NAMALWA (cell line): ENCODE results near the gene APEX1.
"Not testable (repeated sequence)": the region's sequence is repeated elsewhere in the genome, so short reads cannot be mapped to it uniquely, and the experiment has no call there.

Experiments used
- DNase-seq: peaks from one replicate; pipeline ENCODE4 v3.0.0-alpha.2; 2015; ENCODE audit warnings: low spot score

The APEX1 gene

DNA sequence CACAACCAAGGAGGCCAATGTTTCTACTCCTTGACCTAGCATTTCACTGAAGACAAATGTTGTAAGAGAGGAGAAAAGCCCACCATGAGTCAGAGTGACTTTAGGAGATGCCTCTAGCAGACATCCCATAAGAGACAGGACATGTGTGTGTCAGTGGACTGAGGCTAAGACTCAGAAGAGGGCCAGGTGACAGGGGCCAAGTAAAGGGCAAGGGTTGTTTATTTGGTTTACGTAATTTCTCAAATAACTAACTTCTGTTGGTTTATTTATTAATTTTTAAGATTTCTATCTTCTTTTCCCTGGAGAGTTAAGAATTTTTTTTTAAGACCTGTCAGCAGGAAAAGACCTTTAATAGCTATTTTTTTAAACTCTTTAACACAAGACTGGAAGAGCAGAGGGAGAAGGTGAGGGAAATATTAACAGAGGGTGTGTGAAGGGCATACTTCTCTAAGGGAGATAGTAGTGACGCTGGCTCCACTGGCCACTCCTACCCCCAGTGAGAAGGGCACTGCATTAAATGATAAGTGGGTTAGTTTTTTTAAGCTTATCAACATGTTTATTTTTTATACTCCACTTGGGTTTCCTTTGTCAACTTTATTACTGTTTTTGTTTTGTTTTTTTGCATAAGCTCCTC, 17.6 kb downstream of the APEX1 start:
- DNase-seq, result no peak

- DNase-seq, result no peak
Observed at GRCh38 chr14:20476776-20477175, 21.8 kb downstream of the APEX1 start.

DNA sequence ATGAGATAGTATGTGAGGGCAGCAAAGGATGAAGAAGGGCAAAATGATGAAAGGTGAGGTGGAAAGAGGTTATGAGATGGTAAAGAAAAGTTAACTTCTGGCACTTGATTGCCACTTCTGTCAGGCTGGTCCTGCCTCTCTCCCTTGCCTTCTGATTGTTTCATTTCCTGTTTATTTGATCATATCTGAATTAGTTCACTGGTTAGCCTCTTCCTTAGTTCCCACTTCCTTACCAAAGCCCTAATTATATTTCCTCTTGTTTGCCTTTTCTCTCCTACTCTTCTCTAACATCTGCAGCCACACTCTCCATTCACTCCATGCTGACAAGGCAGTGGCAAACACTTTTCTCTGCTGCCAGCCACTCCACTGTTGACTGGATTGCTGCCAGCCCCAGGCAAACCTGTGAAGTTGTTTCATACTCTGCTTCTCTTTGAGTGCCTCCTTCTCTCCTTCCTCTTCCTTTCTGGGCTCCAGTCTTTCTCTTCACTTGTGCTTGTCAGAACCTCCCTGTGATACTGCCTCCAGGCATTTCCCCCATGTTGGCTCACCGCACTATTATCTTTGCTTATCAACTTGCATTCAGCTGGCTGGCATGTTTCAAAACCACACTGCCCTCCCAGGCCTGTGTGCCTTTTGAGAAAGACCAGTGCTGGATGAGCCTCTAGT, 22.3 kb downstream of the APEX1 start:
- DNase-seq, result no peak

DNA sequence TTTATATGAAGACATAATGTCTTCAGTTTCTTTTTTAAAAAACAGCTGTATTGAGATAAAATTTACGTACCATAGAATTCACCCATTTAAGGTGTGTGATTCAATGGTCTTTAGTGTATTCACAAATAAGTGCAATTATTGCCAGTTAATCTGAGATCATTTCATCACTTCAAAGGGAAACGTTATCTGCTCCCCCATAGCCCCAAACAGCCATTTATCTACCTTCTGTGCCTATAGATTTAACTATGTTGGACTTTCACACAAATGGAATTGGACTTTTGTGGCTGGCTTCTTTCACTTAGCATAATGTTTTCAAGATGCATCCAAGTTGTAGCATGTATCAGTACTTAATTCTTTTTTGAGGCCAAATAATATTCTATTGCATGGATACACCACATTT, 23.9 kb downstream of the APEX1 start:
- no peak for DNase-seq

DNA sequence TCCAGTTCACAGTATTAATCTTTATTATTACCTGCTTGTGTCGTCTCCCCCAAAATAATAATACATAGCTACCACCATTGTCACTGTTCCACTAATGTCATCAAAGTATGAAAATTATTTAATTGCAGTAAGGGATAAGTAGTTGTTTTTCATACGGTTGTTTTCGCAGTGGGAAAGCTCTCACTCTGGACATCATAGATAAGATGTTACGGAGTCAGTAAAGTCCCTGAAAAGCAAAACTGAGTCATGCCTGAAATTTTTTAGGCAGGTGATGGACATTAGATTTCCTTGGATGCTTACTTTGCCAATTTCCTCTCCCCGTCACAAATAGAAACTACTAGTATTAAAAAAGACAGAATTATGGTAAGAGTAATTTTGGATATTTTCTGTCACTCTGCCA, 27.4 kb downstream of the APEX1 start:
- DNase-seq, result no peak

DNA sequence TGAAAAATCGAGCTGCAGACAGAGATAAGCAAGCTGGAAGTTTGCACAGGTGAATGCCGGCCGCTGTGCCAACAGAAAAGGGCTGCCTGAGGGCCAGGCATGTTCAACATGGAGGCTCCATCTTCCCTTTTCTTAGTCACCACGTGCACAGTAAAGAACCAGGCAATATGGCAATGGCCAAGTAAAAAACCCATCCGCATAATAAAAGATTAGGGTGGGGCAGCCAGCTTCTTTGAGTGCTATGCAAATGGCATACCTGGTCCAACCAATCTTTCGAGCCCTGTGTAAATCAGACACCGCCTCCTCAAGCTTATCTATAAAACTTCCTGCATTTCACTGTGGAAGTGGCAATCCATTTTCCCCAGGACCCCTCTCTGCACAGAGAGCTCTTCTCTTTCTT, 30.9 kb downstream of the APEX1 start:
- DNase-seq, result no peak

DNA sequence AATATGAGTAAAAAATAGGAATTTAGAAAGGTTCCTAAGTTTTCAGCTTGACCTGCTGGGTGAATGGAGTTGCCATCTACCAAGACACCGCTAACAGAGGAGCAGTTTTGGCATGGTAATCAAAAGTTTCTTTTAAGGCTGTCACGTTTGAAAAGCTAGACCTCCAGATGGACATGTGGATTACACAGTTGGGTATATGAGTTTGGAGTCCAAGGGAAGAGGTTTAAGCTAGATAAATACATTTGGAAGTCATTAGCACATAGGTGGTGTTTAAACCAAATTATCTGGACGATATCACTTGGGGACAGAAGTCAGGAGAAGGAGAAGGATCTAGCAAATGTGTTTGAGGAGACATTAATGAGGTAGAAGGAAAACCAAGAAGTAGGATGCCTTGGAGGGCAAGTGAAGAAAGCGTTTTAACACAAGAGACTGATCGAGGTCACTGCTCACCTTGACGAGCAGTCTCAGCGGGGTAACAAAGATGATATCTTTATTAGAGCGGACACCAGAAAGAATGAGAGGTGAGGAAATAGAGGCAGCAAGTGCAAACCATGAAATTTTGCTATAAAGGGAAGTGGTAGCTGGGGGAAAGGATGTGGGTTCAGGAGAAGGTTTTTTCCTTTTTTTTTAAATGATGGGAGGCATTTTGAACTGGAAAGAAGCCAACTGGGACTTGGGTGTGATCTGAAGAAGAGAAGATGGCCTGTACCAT, 31.8 kb downstream of the APEX1 start:
- no peak for DNase-seq

- DNase-seq, result no peak
Observed at GRCh38 chr14:20487396-20487725, 32.3 kb downstream of the APEX1 start.

- no peak for DNase-seq
Observed at GRCh38 chr14:20489093-20489994, 34.3 kb downstream of the APEX1 start.

DNA sequence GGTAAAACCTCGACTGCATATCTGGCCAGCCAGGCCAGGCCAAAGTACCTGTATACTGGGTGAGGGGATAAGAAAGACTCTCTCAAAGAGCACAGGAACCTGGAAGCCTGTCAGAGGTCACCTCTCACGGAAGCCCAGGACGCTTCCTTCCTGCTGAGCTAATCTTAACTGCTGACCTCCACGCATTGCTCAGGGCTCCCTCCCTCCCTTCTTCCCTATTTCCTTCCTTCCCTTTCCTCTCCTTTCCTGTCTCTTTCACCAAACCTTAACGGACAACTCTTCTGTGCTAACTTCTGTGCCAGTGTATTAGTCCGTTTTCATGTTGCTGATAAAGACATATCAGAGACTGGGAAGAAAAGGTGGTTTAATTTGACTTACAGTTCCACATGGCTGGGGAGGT, 35.5 kb downstream of the APEX1 start:
- DNase-seq, result no peak

GRCh38 chr14:20492486-20492885, 37.5 kb downstream of the APEX1 start:
- DNase-seq, result no peak

DNA sequence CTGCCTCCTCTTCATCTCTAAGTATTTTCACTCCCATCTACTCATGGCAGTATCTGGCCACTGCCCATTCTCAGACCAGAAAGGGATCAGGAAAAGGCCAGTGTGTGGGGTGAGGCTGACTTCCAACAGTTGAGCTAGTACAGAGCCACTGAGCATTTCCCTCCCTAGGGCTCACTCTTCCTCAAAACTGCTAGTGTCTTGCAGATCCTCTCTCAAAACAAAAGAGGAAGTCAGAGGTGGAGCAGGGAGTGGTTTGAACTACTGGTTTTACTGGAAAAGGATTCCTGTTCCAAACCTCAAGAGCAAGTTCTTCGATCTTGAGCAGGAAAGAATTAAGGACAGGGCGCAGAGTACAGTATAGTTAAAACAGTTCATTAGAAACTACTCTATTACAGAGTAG, 38.6 kb downstream of the APEX1 start:
- DNase-seq, result no peak

GRCh38 chr14:20494935-20495766, 40.1 kb downstream of the APEX1 start:
- no peak for DNase-seq

GRCh38 chr14:20498622-20499021, 43.6 kb downstream of the APEX1 start:
- no peak for DNase-seq

GRCh38 chr14:20499108-20499507, 44.1 kb downstream of the APEX1 start:
- DNase-seq, result no peak

DNA sequence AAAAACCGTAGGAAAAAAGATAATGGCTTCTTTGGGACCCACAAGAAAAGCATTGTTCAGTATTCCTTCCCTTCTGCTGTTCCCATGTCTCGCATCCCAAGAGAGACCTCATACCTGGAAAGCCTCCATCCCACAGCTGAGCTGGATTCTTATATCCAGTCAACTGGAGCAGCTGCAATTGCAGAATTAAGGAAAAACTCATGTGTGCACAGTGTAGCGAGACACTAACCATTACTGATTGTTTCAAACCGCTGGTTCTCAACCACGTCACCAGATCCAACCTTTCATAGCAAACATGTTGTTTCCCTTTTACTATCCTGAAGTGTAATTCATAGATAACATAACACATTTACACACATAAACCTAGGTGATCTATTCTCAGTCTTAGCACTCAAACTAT, 44.9 kb downstream of the APEX1 start:
- no peak for DNase-seq

GRCh38 chr14:20501346-20501745, 46.3 kb downstream of the APEX1 start:
- DNase-seq, result no peak

GRCh38 chr14:20503898-20504297, 48.9 kb downstream of the APEX1 start:
- DNase-seq, result no peak

GRCh38 chr14:20506276-20506675, 51.2 kb downstream of the APEX1 start:
- not testable (repeated sequence) for DNase-seq

GRCh38 chr14:20506752-20507151, 51.7 kb downstream of the APEX1 start:
- DNase-seq, result not testable (repeated sequence)
